ENCODE results near the gene IL31.

Gene IL31

DNA sequence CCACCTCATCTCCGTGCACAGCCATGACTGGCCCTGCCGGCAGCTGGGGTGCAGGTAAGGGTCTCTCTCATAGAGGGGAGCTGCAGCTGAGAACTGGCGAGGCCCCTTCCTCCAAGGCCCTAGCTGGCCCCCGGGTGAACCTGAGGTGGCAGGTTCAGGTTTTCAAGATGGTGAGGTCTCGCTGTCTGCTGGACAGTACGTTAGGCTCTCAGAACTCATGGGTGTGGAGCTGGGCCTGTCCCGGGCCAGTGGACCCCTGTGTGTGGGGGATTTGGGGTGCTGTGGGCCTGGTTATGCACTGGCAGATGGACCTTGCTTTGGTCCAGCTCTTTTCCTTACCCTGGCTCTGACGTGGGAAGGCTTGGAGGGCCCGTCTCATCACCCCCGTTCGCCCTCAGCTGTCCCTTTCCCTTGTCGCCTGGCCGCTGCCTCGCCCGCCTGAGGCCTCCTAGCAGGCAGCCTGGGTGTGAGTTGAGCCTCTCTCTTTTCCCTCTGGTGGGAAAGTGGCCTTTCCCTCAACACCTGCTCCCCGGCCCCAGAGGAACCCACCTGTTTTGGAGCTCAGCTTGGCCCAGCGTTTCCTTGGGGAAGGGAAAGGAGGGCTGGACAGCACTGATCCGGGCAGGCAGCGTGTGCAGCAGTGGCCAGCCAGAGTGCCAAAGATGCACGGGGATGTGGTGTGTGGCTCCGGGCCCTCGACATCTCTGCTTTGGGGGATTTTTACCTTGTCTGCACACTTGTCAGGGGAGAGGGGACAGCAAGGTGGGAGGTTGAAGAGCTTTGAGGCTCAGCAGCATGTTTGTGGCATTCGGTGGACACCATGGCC is 28.3 kb downstream of the IL31 start:
- Histone ChIP-seq H3K9me3 (ENCODE audit: insufficient read depth, low read length) (no peaks in the 10 kb centered on the region), H2AFZ (ENCODE audit: low read depth, low read length) (no peak overlapping the region), H3K4me2 (ENCODE audit: low read length) (no peak overlapping the region), H3K4me1 (ENCODE audit: low read length) (no peaks in the 10 kb centered on the region), H3K36me3 (replicated peaks; ENCODE audit: low read depth, low read length) (peaks cover 9% of the 10 kb centered on the region), H3K9ac (ENCODE audit: low read length) (no peak overlapping the region), H3K27me3 (ENCODE audit: low read depth, low read length) (no peaks in the 10 kb centered on the region), H3K79me2 (ENCODE audit: low read length) (no peaks in the 10 kb centered on the region), H3K4me3 (ENCODE audit: low read length) (no peak overlapping the region), H4K20me1 (ENCODE audit: insufficient read depth, low read length) (no peaks in the 10 kb centered on the region), H3K27ac (ENCODE audit: low read length) (no peak overlapping the region)
- no peak for TF ChIP-seq EZH2phosphoT487 (IDR thresholded peaks at IDR 0.05; ENCODE audit: low read depth)
- TF ChIP-seq, protein P1, sequence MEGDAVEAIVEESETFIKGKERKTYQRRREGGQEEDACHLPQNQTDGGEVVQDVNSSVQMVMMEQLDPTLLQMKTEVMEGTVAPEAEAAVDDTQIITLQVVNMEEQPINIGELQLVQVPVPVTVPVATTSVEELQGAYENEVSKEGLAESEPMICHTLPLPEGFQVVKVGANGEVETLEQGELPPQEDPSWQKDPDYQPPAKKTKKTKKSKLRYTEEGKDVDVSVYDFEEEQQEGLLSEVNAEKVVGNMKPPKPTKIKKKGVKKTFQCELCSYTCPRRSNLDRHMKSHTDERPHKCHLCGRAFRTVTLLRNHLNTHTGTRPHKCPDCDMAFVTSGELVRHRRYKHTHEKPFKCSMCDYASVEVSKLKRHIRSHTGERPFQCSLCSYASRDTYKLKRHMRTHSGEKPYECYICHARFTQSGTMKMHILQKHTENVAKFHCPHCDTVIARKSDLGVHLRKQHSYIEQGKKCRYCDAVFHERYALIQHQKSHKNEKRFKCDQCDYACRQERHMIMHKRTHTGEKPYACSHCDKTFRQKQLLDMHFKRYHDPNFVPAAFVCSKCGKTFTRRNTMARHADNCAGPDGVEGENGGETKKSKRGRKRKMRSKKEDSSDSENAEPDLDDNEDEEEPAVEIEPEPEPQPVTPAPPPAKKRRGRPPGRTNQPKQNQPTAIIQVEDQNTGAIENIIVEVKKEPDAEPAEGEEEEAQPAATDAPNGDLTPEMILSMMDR (IDR thresholded peaks at IDR 0.05; ENCODE audit: low read depth, low read length), result no peak

DNA sequence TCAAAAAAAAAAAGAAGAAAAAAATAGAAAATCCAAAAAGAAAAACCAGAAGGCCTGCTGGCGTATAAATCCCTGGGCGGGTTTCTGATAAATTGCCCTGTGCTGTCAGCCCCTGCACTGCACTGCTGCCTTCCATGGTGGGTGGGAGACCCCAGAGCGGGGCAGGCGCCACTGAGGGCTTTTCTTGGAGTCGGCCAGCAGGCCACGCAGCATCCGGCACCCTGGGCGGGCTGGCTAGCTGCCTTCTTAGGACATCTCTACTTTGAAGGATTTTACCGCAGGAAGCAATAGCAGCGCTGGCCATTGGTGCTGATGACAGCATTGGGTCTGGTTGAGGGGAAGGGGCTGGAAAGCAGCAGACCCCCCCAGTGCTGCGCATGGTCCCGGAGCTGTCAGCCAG is 29.1 kb downstream of the IL31 start:
- TF ChIP-seq EZH2phosphoT487 (IDR thresholded peaks at IDR 0.05; ENCODE audit: low read depth), result no peak
- TF ChIP-seq, protein P1 (IDR thresholded peaks at IDR 0.05; ENCODE audit: low read depth, low read length), result no peak
- no peaks in the 10 kb centered on the region for H3K4me1 ChIP-seq (ENCODE audit: low read length)

DNA sequence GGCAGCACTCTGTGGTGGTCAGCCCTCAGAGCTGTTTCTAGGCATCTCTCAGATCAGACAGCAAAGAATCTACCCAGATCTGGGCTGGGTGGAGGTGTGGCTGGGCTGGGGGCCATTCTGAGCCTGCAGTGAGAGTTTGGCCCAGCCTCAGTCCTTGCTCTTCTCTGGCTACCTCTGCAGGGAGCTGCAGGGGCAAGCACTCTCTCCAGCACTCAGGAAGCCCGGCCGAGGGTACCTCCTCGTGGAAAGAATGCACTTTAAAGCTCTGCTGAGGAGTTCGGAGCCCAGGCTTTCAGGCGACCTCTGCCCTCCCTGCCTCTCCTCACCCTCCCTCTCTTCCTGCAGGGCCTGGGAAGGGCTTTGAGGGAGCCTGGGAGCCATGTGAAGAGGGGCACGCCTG is 31.2 kb downstream of the IL31 start:
- no peaks in the 10 kb centered on the region for H3K79me2 ChIP-seq (ENCODE audit: low read length)
- TF ChIP-seq, protein P1 (IDR thresholded peaks at IDR 0.05; ENCODE audit: low read depth, low read length), result no peak
- TF ChIP-seq EZH2phosphoT487 (IDR thresholded peaks at IDR 0.05; ENCODE audit: low read depth), result no peak
- no peaks in the 10 kb centered on the region for H4K20me1 ChIP-seq (ENCODE audit: insufficient read depth, low read length)
- H3K9ac ChIP-seq (ENCODE audit: low read length), result no peak overlapping the region
- H3K4me1 ChIP-seq (ENCODE audit: low read length), result no peaks in the 10 kb centered on the region
- H3K9me3 ChIP-seq (ENCODE audit: insufficient read depth, low read length), result no peaks in the 10 kb centered on the region
- H2AFZ ChIP-seq (ENCODE audit: low read depth, low read length), result no peak overlapping the region
- peaks cover 9% of the 10 kb centered on the region for H3K36me3 ChIP-seq (replicated peaks; ENCODE audit: low read depth, low read length)
- H3K27me3 ChIP-seq (ENCODE audit: low read depth, low read length), result no peaks in the 10 kb centered on the region
- H3K4me2 ChIP-seq (ENCODE audit: low read length), result no peak overlapping the region
- H3K4me3 ChIP-seq (ENCODE audit: low read length), result no peak overlapping the region
- H3K27ac ChIP-seq (ENCODE audit: low read length), result no peak overlapping the region

More for the DNA sequence above, 29.1 kb downstream of the IL31 start:
- Histone ChIP-seq H3K4me2 (ENCODE audit: low read length) (no peak overlapping the region), H4K20me1 (ENCODE audit: insufficient read depth, low read length) (no peaks in the 10 kb centered on the region), H2AFZ (ENCODE audit: low read depth, low read length) (no peak overlapping the region), H3K27ac (ENCODE audit: low read length) (no peak overlapping the region), H3K9me3 (ENCODE audit: insufficient read depth, low read length) (no peaks in the 10 kb centered on the region), H3K36me3 (replicated peaks; ENCODE audit: low read depth, low read length) (peaks cover 9% of the 10 kb centered on the region), H3K9ac (ENCODE audit: low read length) (no peak overlapping the region), H3K27me3 (ENCODE audit: low read depth, low read length) (no peaks in the 10 kb centered on the region), H3K4me3 (ENCODE audit: low read length) (no peak overlapping the region), H3K79me2 (ENCODE audit: low read length) (no peaks in the 10 kb centered on the region)

DNA sequence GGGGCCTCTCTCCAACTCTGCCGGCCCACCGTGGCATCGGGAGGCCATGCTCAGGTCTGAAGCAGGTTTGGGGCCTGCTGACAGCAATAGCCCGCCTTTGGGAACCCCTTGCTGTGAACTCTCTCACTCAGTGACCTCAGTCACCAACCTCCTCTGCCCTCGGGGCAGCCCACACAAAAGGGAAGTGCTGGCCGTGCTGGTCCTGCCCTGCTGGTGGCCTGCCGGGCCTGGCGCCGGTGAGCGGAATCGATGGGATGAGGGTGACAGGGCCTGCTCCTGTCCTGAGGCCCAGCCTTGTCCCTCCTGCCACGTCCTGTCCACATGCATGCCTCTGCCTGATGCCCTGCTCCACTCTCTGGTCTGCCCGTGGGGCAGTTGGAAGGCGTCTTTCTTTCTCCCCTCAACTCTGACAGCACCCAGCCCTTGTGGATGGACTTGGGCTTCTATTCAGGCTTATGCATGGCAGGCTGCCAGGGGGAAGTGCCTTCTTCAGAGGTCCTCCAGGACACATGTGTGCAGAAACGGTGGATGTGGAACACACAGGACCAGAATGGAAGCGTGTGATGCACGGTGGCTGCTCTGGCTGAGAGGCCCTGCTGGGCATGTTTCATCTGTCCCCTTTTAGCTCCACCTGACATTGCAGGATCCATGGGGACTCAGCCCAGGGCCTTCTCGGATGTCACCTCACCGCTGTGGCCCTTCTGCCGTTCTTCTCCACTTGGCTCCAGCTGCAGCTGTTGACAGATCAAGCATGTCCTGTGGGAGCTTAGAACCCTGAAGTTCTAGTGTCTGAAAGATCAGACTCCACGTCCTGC is 31.9 kb downstream of the IL31 start:
- peaks cover 9% of the 10 kb centered on the region for H3K36me3 ChIP-seq (replicated peaks; ENCODE audit: low read depth, low read length)
- H3K4me1 ChIP-seq (ENCODE audit: low read length), result no peaks in the 10 kb centered on the region
- no peak overlapping the region for H3K4me3 ChIP-seq (ENCODE audit: low read length)
- H2AFZ ChIP-seq (ENCODE audit: low read depth, low read length), result no peak overlapping the region
- no peaks in the 10 kb centered on the region for H3K9me3 ChIP-seq (ENCODE audit: insufficient read depth, low read length)
- no peak overlapping the region for H3K9ac ChIP-seq (ENCODE audit: low read length)
- no peaks in the 10 kb centered on the region for H3K27me3 ChIP-seq (ENCODE audit: low read depth, low read length)
- H3K4me2 ChIP-seq (ENCODE audit: low read length), result no peak overlapping the region
- no peak overlapping the region for H3K27ac ChIP-seq (ENCODE audit: low read length)
- TF ChIP-seq EZH2phosphoT487 (IDR thresholded peaks at IDR 0.05; ENCODE audit: low read depth), result no peak
- TF ChIP-seq, protein P1 (IDR thresholded peaks at IDR 0.05; ENCODE audit: low read depth, low read length), result no peak
- no peaks in the 10 kb centered on the region for H4K20me1 ChIP-seq (ENCODE audit: insufficient read depth, low read length)
- no peaks in the 10 kb centered on the region for H3K79me2 ChIP-seq (ENCODE audit: low read length)

Measured in OCI-LY3 (cell line).